ENCODE data around the gene ERCC6L.

DNA sequence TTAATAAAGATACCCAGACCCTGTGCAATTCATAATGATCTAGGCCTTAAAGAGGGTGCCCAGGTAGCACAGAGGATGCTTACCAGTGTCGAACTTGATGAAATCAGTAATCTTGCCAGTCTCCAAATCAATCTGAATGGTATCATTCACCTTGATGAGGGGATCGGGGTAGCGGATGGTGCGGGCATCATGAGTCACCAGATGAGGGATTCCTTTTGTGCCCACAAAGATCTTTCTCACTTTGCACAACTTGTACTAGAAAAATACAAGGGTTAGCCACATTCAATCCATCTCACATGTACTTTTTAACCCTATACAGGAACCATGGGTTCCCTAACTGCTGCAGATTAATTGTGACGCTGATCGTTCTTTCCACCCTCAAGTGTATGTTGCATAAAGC is 34.9 kb upstream of the ERCC6L start:
- TF ChIP-seq, protein P1, sequence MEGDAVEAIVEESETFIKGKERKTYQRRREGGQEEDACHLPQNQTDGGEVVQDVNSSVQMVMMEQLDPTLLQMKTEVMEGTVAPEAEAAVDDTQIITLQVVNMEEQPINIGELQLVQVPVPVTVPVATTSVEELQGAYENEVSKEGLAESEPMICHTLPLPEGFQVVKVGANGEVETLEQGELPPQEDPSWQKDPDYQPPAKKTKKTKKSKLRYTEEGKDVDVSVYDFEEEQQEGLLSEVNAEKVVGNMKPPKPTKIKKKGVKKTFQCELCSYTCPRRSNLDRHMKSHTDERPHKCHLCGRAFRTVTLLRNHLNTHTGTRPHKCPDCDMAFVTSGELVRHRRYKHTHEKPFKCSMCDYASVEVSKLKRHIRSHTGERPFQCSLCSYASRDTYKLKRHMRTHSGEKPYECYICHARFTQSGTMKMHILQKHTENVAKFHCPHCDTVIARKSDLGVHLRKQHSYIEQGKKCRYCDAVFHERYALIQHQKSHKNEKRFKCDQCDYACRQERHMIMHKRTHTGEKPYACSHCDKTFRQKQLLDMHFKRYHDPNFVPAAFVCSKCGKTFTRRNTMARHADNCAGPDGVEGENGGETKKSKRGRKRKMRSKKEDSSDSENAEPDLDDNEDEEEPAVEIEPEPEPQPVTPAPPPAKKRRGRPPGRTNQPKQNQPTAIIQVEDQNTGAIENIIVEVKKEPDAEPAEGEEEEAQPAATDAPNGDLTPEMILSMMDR (IDR thresholded peaks at IDR 0.05), result no peak
- no peak for TF ChIP-seq POLR2A (IDR thresholded peaks at IDR 0.05)
